IPS-NIHi11 (cell line): Measurements from ENCODE around the gene KDM4C.
A peak's percentile ranks its signal among the peaks of the same experiment; 100 is the strongest.

Experiments
- DNase-seq: peaks from one replicate; pipeline ENCODE4 v3.0.0; 2012; ENCODE audit warnings: mixed read lengths, low spot score

KDM4C gene

GRCh38 chr9:6904371-6904770 lies 146.6 kb downstream of the KDM4C start:
- no peak for DNase-seq

- no peak for DNase-seq
Observed at GRCh38 chr9:6905850-6906375, 148.1 kb downstream of the KDM4C start.

GRCh38 chr9:6907772-6908381 lies 150.1 kb downstream of the KDM4C start:
- no peak for DNase-seq

GRCh38 chr9:6909181-6909580 lies 151.4 kb downstream of the KDM4C start:
- no peak for DNase-seq

GRCh38 chr9:6910032-6910431 lies 152.3 kb downstream of the KDM4C start:
- no peak for DNase-seq

GRCh38 chr9:6910497-6910896 lies 152.7 kb downstream of the KDM4C start:
- DNase-seq, result no peak

GRCh38 chr9:6911901-6912638 lies 154.3 kb downstream of the KDM4C start:
- no peak for DNase-seq

GRCh38 chr9:6915635-6916034 lies 157.9 kb downstream of the KDM4C start:
- DNase-seq, result peak; percentile 27

GRCh38 chr9:6917162-6917561 lies 159.4 kb downstream of the KDM4C start:
- DNase-seq, result no peak

- DNase-seq, result no peak
Observed at GRCh38 chr9:6920041-6920440, 162.3 kb downstream of the KDM4C start.

- DNase-seq, result no peak
Observed at GRCh38 chr9:6921315-6921714, 163.5 kb downstream of the KDM4C start.

- DNase-seq, result no peak
Observed at GRCh38 chr9:6922124-6922676, 164.4 kb downstream of the KDM4C start.

GRCh38 chr9:6922680-6923079 lies 164.9 kb downstream of the KDM4C start:
- no peak for DNase-seq

GRCh38 chr9:6923086-6923485 lies 165.3 kb downstream of the KDM4C start:
- no peak for DNase-seq

GRCh38 chr9:6924149-6924548 lies 166.4 kb downstream of the KDM4C start:
- no peak for DNase-seq

GRCh38 chr9:6924988-6925563 lies 167.3 kb downstream of the KDM4C start:
- no peak for DNase-seq

GRCh38 chr9:6925836-6926235 lies 168.1 kb downstream of the KDM4C start:
- no peak for DNase-seq

GRCh38 chr9:6926436-6926835 lies 168.7 kb downstream of the KDM4C start:
- DNase-seq, result no peak

GRCh38 chr9:6927838-6928237 lies 170.1 kb downstream of the KDM4C start:
- DNase-seq, result no peak

- DNase-seq, result no peak
Observed at GRCh38 chr9:6928863-6929262, 171.1 kb downstream of the KDM4C start.

- DNase-seq, result no peak
Observed at GRCh38 chr9:6929441-6930215, 171.9 kb downstream of the KDM4C start.

GRCh38 chr9:6930827-6931226 lies 173.1 kb downstream of the KDM4C start:
- no peak for DNase-seq
